T-helper 2 cell (primary cell): ENCODE measurements around the gene SIL1.
"Not testable (repeated sequence)": the region's sequence is repeated elsewhere in the genome, so short reads cannot be mapped to it uniquely, and the experiment has no call there.

ENCODE experiments used
- DNase-seq, 5 experiments: peaks; one replicate each; pipeline versions ENCODE4 v3.0.0 to v3.0.0-alpha.2; 2012 to 2022

The SIL1 gene

DNA sequence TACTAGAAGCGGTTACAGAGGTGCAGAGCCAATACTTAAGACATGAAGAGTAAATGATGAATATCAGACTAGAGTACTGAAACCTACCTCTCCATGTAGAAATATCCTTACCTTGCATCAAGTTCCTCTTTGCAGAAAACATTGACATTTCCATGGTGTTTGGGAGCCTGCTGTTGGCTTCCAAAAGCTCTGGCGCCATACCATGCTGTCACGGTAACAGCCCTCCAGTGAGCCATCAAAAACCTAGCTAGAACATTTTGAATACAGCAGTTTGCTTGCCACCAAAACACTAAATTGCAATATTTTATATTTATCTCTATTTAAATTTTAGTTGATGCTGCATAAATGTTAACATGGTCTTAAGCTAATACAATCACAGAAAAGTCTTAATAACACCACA is 179.0 kb downstream of the SIL1 start:
- DNase-seq, result no peak

DNA sequence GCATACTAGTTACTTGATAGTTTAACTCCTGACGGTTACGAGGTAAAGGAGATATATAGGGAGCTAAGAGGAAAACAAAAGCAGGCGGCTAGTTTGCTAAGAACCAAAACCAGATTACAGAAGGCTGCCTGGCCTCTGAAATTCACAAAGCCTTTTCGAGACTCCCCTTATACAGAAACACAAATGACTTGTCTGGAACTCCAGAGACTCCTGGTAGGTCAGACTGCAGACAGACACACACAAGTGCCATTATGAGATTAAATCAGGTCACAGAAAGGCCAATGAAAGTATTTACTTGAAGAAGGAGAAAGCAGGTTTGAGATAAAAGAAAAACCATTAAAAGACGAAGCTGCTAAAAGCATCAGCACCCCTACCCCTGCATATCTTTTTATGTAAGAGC is 180.5 kb downstream of the SIL1 start:
- DNase-seq, result no peak

DNA sequence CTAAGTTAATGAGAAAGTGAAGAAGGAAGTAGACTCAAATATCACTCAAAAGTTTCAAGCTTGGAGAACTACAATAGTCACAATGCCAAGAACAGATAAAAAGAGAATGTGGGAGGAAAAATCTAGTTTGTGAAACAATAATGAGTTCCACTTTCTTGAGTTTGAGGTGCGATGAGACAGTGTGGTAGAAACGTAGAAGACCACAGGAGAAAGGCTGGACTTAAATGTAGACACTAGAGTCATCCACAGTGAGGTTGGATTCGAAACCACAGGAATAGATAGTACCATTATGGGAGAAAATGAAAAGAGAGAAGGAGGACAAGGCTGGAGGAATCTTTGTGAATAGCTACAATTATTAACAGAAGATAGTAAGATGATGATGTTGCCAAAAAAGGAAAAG is 182.0 kb downstream of the SIL1 start:
- no peak for DNase-seq

DNA sequence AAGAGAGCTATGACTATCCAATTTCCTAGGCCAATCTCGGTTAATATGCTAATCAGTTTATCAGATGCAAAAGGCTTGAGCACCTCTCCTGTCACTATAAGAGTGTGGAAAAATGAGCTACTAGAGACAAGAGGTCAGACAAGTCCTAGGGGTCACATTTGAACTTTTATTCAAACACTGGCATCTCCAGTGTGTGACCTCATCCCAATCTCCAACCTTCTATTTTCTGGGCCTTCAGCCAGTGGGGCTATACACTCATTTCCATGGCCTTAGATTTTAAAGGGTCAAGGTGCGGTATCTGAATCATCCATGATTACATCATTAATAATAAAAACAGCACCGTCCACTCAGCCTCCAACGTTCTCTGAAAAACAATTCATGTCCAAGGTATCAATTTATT is 183.4 kb downstream of the SIL1 start:
- DNase-seq, result no peak

DNA sequence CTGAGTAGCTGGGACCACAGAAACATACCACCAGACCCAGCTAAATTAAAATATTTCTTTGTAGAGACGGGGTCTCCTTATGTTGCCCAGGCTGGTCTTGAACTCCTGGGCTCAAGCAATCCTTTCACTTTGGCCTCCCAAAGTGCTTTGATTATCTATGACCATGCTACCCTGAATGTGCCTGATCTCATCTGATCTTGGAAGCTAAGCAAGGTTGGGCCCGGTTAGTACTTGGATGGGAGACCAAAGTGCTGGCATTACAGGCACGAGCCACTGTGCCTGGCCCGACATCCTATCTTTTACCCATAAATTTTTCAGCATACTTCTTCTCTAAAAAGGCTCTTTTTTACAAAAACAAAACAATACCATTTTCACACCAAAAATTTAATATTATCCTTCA is 186.0 kb downstream of the SIL1 start:
- no peak for DNase-seq

DNA sequence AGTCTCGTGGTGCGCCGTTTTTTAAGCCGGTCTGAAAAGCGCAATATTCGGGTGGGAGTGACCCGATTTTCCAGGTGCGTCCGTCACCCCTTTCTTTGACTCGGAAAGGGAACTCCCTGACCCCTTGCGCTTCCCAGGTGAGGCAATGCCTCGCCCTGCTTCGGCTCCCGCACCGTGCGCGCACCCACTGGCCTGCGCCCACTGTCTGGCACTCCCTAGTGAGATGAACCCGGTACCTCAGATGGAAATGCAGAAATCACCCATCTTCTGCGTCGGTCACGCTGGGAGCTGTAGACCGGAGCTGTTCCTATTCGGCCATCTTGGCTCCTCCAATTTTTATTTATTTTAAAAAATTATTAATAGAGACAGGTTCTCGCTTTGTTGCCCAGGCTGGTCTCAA is 187.0 kb downstream of the SIL1 start:
- DNase-seq, result not testable (repeated sequence)

GRCh38 chr5:139004374-139005307 is 193.5 kb downstream of the SIL1 start:
- no peak for DNase-seq

GRCh38 chr5:138999674-139000073 is 198.5 kb downstream of the SIL1 start:
- DNase-seq, result no peak

DNA sequence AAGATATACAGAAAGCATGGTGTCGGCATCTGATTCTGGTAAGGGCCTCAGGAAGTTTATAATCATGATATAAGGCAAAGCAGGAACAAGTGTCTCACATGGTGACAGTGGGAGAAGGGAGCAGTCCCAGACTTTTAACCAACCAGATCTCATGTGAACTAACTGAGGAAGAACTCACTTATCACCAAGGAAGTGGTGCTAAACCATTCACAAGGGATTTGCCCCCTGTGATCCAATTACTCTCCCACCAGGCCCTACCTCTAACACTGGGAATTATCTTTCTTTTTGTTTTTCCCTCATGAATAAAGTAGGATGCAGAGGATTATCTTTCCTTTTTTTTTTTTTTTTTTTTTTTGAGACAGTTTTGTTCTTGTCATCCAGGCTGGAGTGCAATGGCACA is 199.6 kb downstream of the SIL1 start:
- no peak for DNase-seq

DNA sequence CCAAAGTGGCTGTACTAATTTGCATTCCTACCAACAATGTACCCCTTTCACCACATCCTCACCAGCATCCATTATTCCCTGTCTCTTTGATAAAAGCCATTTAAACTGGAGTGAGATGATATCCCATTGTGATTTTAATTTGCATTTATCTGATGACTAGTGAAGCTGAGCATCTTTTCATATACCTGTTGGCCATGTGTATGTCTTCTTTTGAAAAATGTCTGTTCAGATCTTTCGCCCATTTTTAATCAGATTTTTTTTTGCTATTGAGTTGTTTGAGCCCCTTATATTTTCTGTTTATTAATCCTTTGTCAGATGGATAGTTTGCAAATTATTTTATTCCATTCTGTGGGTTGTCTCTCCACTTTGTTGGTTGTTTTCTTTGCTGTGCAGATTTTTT is 202.0 kb downstream of the SIL1 start:
- no peak for DNase-seq

DNA sequence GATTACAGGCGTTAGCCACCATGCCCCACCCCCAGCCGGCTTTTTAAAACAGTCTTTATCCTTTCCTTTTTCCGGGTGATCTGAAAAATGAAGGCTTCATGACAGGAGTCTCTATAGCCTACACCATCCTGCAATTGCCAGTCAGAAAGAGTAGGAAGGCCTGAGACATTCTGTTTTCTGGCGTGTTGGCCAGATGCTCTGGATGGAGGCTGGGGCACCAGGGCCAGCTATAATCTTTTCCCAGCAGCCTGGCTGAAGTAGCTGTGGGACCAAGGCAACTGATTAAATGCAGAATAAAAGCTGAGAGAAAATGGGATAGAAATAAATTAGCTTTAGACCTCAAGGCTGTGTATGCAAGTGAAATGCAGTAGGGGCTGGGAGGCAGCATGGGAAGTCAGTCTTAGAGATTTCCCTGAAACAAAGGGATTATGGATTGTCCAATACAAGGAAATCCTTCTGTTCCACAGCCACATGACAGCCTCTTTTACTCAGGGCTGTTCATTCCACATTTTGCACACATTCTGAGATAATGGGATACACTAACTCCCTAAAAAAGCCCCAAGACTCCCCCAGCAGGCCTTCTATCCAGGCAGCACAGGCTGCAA is 207.1 kb downstream of the SIL1 start:
- no peak for DNase-seq

- no peak for DNase-seq
Measured at GRCh38 chr5:138989720-138990119, 208.4 kb downstream of the SIL1 start.

DNA sequence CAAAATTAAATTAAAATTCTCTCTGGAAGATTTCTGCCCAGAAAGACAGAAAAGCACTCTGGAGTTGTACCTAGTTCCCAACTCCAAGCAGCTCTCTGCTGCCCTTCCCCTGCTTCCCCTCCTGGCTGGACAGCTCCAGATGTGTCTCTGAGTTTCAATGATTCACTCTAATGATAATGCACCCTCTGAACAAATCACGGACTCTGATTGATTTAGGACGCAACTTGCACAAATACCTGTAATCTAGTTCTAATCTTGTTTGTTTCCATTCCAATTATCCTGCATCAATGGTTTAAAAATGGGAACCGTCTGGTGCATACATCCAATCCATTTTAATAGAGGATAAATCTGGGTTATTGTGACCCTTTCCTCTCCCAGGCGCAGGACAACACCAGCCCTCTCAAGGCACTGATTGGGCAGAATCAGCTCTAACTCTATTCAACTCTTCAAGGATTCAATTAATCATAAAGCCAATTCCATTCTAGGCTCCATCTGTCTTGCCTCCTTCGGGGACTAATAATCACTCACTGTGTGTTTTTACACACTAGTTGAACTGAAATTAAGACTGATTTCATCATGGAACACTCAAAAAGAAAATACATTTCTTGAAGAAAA is 211.9 kb downstream of the SIL1 start:
- DNase-seq, result no peak

- DNase-seq, result no peak
Measured at GRCh38 chr5:138985683-138986082, 212.5 kb downstream of the SIL1 start.

- DNase-seq, result no peak
Measured at GRCh38 chr5:138985256-138985655, 212.9 kb downstream of the SIL1 start.

DNA sequence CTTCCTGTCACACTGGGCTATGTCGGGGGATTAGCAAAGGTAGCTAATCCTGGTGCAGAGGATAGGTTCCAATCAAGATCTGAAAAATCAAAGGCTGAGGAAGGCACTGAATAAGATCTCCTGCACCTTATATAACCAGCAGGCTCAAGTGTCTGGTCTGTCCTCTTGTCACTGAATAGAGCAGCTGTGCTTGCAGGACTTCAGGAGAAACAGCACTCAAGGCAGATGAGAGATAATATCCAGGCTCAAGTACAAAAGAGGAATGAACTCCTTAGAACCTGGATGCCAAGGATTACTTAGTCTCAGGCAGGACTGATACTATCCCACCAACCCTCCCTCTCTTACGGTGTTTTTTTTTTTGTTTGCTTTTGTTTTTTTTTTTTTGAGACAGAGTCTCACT is 214.2 kb downstream of the SIL1 start:
- no peak for DNase-seq

DNA sequence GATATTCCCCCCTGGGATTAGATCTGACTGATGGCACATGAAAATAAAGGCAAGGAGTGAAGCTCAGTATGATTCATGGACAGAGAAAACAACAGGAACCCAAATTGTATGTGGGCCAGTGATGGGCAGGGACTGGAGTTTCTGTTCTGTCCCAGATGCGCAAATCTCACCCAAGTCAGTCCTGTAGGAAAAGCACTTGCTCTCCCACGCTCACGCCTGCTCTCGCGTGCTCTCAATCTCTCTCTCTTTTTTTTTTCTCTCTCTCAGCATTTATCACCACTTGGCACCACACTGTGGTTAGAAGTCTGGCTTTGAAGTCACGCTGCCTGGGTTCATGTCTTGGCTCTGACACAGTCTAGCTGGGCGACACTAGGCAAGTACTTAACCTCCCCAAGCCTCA is 216.6 kb downstream of the SIL1 start:
- DNase-seq, result peak in 2 of 5 experiments; percentile 7 to 77

- no peak for DNase-seq
Measured at GRCh38 chr5:138981131-138981530, 217.0 kb downstream of the SIL1 start.

GRCh38 chr5:138980441-138980840 is 217.7 kb downstream of the SIL1 start:
- DNase-seq, result no peak

DNA sequence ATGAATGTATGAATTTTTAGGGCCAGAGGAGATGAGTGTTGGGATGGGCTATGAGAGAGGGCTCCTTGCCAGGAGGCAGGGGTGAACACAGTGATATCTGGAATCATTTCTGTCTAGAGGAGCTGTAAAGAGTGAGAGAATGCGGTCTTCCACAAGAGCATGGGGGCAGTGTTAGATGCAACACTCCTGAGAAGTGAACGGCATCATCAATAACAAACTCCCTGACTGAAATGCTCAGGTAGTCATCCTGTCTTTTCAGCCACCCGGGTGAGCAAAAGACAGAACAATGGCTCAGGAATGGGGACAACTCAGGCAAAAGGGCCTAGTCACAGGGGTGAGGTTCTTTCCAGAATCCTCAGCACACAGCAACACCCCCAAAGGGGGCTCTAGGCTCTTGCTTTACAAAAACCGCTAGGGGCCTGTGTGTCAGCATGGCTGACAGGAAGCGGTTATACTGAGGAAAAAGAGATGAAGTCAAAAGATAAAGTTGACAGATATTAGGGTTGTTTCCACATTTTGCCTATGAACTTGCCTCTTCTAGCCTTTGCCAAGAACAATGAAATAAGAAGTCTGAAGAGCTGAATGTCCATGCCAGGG is 218.4 kb downstream of the SIL1 start:
- DNase-seq, result peak in 2 of 5 experiments; percentile 49 to 87

DNA sequence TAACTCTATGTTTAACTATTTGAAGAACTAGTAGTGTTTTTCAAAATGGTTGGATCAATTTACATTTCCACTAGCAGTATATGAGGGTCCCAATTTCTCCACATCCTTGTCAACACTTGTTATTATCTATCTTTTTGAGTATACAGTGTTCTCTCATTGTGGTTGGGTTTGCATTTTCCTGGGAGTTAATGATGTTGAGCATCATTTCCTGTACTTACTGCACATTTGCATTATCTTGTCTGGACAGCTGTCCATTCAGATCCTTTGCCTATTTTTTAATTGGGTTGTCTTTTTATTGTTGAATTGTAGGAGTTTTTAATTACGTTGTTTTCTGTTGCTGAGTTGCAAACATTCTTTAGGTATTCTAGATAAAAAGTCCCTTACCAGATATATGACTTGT is 219.6 kb downstream of the SIL1 start:
- no peak for DNase-seq

GRCh38 chr5:138978080-138978479 is 220.1 kb downstream of the SIL1 start:
- no peak for DNase-seq

GRCh38 chr5:138975098-138975847 is 222.9 kb downstream of the SIL1 start:
- no peak for DNase-seq
